ENCODE results near the gene PRRX1.

Gene PRRX1

GRCh38 chr1:170720661-170721060, 56.7 kb downstream of the PRRX1 start:
- no peak for DNase-seq (ENCODE audit: low read depth in 3 of 3, low spot score in 1 of 3)

GRCh38 chr1:170721621-170722020, 57.7 kb downstream of the PRRX1 start:
- no peak for DNase-seq (ENCODE audit: low read depth in 3 of 3, low spot score in 1 of 3)

GRCh38 chr1:170723518-170723917, 59.6 kb downstream of the PRRX1 start:
- no peak for DNase-seq (ENCODE audit: low read depth in 3 of 3, low spot score in 1 of 3)

GRCh38 chr1:170725326-170725725, 61.4 kb downstream of the PRRX1 start:
- DNase-seq (ENCODE audit: low read depth in 3 of 3, low spot score in 1 of 3) = no peak

- DNase-seq (ENCODE audit: low read depth in 3 of 3, low spot score in 1 of 3) = no peak
These were observed 64.0 kb downstream of the PRRX1 start for GRCh38 chr1:170727963-170728362.

- DNase-seq (ENCODE audit: low read depth in 3 of 3, low spot score in 1 of 3) = no peak
These were observed 65.5 kb downstream of the PRRX1 start for GRCh38 chr1:170729225-170730002.

- no peak for DNase-seq (ENCODE audit: low read depth in 3 of 3, low spot score in 1 of 3)
These were observed 66.1 kb downstream of the PRRX1 start for GRCh38 chr1:170730014-170730413.

GRCh38 chr1:170730438-170730837, 66.5 kb downstream of the PRRX1 start:
- no peak for DNase-seq (ENCODE audit: low read depth in 3 of 3, low spot score in 1 of 3)

GRCh38 chr1:170731566-170732251, 67.8 kb downstream of the PRRX1 start:
- DNase-seq (ENCODE audit: low read depth in 3 of 3, low spot score in 1 of 3) = no peak

GRCh38 chr1:170732252-170732588, 68.3 kb downstream of the PRRX1 start:
- DNase-seq (ENCODE audit: low read depth in 3 of 3, low spot score in 1 of 3) = no peak

- no peak for DNase-seq (ENCODE audit: low read depth in 3 of 3, low spot score in 1 of 3)
These were observed 70.7 kb downstream of the PRRX1 start for GRCh38 chr1:170734412-170735175.

- DNase-seq (ENCODE audit: low read depth in 3 of 3, low spot score in 1 of 3) = no peak
These were observed 71.7 kb downstream of the PRRX1 start for GRCh38 chr1:170735366-170736263.

- DNase-seq (ENCODE audit: low read depth in 3 of 3, low spot score in 1 of 3) = no peak
These were observed 75.9 kb downstream of the PRRX1 start for GRCh38 chr1:170739803-170740202.

- DNase-seq (ENCODE audit: low read depth in 3 of 3, low spot score in 1 of 3) = no peak
These were observed 77.7 kb downstream of the PRRX1 start for GRCh38 chr1:170741678-170742077.

GRCh38 chr1:170742600-170742999, 78.7 kb downstream of the PRRX1 start:
- no peak for DNase-seq (ENCODE audit: low read depth in 3 of 3, low spot score in 1 of 3)

- DNase-seq (ENCODE audit: low read depth in 3 of 3, low spot score in 1 of 3) = no peak
These were observed 79.2 kb downstream of the PRRX1 start for GRCh38 chr1:170743083-170743482.

GRCh38 chr1:170749549-170749948, 85.6 kb downstream of the PRRX1 start:
- DNase-seq (ENCODE audit: low read depth in 3 of 3, low spot score in 1 of 3) = no peak

GRCh38 chr1:170749959-170750358, 86.0 kb downstream of the PRRX1 start:
- no peak for DNase-seq (ENCODE audit: low read depth in 3 of 3, low spot score in 1 of 3)

- DNase-seq (ENCODE audit: low read depth in 3 of 3, low spot score in 1 of 3) = no peak
These were observed 91.9 kb downstream of the PRRX1 start for GRCh38 chr1:170755795-170756194.

GRCh38 chr1:170758992-170759391, 95.1 kb downstream of the PRRX1 start:
- no peak for DNase-seq (ENCODE audit: low read depth in 3 of 3, low spot score in 1 of 3)

GRCh38 chr1:170765279-170765678, 101.3 kb downstream of the PRRX1 start:
- DNase-seq (ENCODE audit: low read depth in 3 of 3, low spot score in 1 of 3) = no peak
